Astrocyte (in vitro differentiated cells and primary cell): ENCODE results near the gene ACTL7A. TPM values are rescaled to one million over a fixed set of nuclear protein-coding genes. Genes with fewer than 3 reads are reported as not detected.

Source experiments
- DNase-seq: peaks from one replicate; pipeline ENCODE4 v3.0.0-alpha.2; 2010; ENCODE audit warnings: low read depth
- FAIRE-seq: peaks from 2 replicates; lab custom pipeline; 2011; peaks lifted over from hg19 to GRCh38; lab: Jason Lieb, UNC
- H2AFZ ChIP-seq: 2 replicates; pipeline ENCODE4 v1.6.0; 2012; ENCODE audit warnings: low read depth, low read length, inconsistent platforms
- H3K27ac ChIP-seq: 2 replicates; pipeline ENCODE4 v1.5.1; 2011; ENCODE audit warnings: low read depth, low read length, inconsistent platforms
- H3K27me3 ChIP-seq: 2 replicates; pipeline ENCODE4 v1.6.0; 2011; ENCODE audit warnings: low read length, inconsistent platforms; ENCODE audit not compliant: insufficient read depth
- H3K36me3 ChIP-seq: 2 replicates; pipeline ENCODE4 v1.5.1; 2011; ENCODE audit warnings: low read length, inconsistent platforms; ENCODE audit not compliant: insufficient read depth
- H3K4me1 ChIP-seq: 2 replicates; pipeline ENCODE4 v1.5.1; 2011; ENCODE audit warnings: low read length, inconsistent platforms; ENCODE audit not compliant: insufficient read depth
- H3K4me2 ChIP-seq: 2 replicates; pipeline ENCODE4 v1.6.0; 2012; ENCODE audit warnings: low read length, inconsistent platforms
- H3K4me3 ChIP-seq: 2 replicates; pipeline ENCODE4 v1.5.1; 2011; ENCODE audit warnings: low read depth, mild to moderate bottlenecking, low read length, inconsistent platforms; ENCODE audit not compliant: insufficient read depth
- H3K79me2 ChIP-seq: 2 replicates; pipeline ENCODE4 v1.6.0; 2012; ENCODE audit warnings: mild to moderate bottlenecking, low read length, inconsistent platforms; ENCODE audit not compliant: insufficient read depth
- H3K9ac ChIP-seq: 2 replicates; pipeline ENCODE4 v1.6.0; 2012; ENCODE audit warnings: mild to moderate bottlenecking, low read length, inconsistent platforms
- H3K9me3 ChIP-seq: 2 replicates; pipeline ENCODE4 v1.5.1; 2012; ENCODE audit warnings: low read depth, mild to moderate bottlenecking, low read length, inconsistent platforms; ENCODE audit not compliant: insufficient read depth
- H4K20me1 ChIP-seq: 2 replicates; pipeline ENCODE4 v1.6.0; 2012; ENCODE audit warnings: low read length, inconsistent platforms; ENCODE audit not compliant: insufficient read depth
- H3K27ac Mint-ChIP-seq: one replicate; pipeline ENCODE4 v1.8.0; 2021; ENCODE audit warnings: mild to moderate bottlenecking, mixed read lengths; ENCODE audit not compliant: unreplicated experiment
- H3K27me3 Mint-ChIP-seq: one replicate; pipeline ENCODE4 v1.8.0; 2021; ENCODE audit warnings: low read depth, mixed read lengths; ENCODE audit not compliant: unreplicated experiment
- H3K36me3 Mint-ChIP-seq: one replicate; pipeline ENCODE4 v1.8.0; 2021; ENCODE audit warnings: low read depth, mixed read lengths; ENCODE audit not compliant: unreplicated experiment
- H3K4me1 Mint-ChIP-seq: one replicate; pipeline ENCODE4 v1.8.0; 2021; ENCODE audit warnings: low read depth, mixed read lengths; ENCODE audit not compliant: unreplicated experiment
- H3K4me3 Mint-ChIP-seq: one replicate; pipeline ENCODE4 v1.8.0; 2021; ENCODE audit warnings: mild to moderate bottlenecking, moderate library complexity, mixed read lengths; ENCODE audit not compliant: unreplicated experiment
- H3K9me3 Mint-ChIP-seq: one replicate; pipeline ENCODE4 v1.8.0; 2021; ENCODE audit warnings: mild to moderate bottlenecking, mixed read lengths; ENCODE audit not compliant: unreplicated experiment
- CTCF ChIP-seq: IDR thresholded peaks from 2 replicates; pipeline ENCODE4 v1.5.1; 2011; ENCODE audit warnings: low read depth, mild to moderate bottlenecking, inconsistent platforms, low read length, moderate library complexity; ENCODE audit not compliant: insufficient read depth
- EZH2 ChIP-seq: IDR thresholded peaks from 2 replicates; pipeline ENCODE4 v1.6.1; 2012; ENCODE audit warnings: mild to moderate bottlenecking, low read length, inconsistent platforms; ENCODE audit not compliant: insufficient read depth
- total RNA-seq: library from RNA; stranded (reverse); gene quantifications from 2 replicates; pipeline ENCODE4 v1.2.1, GENCODE V29; 2021

The ACTL7A gene
- total RNA-seq, 1 donor from 2014 or later, result not detected

GRCh38 chr9:108851138-108851537, 10.9 kb upstream of the ACTL7A start:
- H3K27ac Mint-ChIP-seq, result no peak overlapping the region
- H3K27me3 Mint-ChIP-seq, result peaks cover 4% of the 10 kb centered on the region
- FAIRE-seq (no peak), DNase-seq (no peak)
- no peak overlapping the region for H3K27ac ChIP-seq
- H2AFZ ChIP-seq, result no peak overlapping the region
- H3K36me3 ChIP-seq, result no peaks in the 10 kb centered on the region
- no peak overlapping the region for H3K9ac ChIP-seq
- H4K20me1 ChIP-seq, result no peaks in the 10 kb centered on the region
- H3K9me3 ChIP-seq, result no peaks in the 10 kb centered on the region
- no peak overlapping the region for H3K4me3 ChIP-seq
- H3K9me3 Mint-ChIP-seq, result no peaks in the 10 kb centered on the region
- TF ChIP-seq EZH2 (no peak), CTCF (no peak)
- H3K36me3 Mint-ChIP-seq, result no peaks in the 10 kb centered on the region
- no peaks in the 10 kb centered on the region for H3K4me1 ChIP-seq
- H3K79me2 ChIP-seq, result no peaks in the 10 kb centered on the region
- H3K4me3 Mint-ChIP-seq, result no peak overlapping the region
- peaks cover 6% of the 10 kb centered on the region for H3K27me3 ChIP-seq
- peaks cover 6% of the 10 kb centered on the region for H3K4me1 Mint-ChIP-seq
- no peak overlapping the region for H3K4me2 ChIP-seq

- Histone ChIP-seq H3K36me3 (no peaks in the 10 kb centered on the region), H3K79me2 (no peaks in the 10 kb centered on the region), H4K20me1 (no peaks in the 10 kb centered on the region), H3K4me2 (no peak overlapping the region), H3K27me3 (peaks cover 6% of the 10 kb centered on the region), H3K4me3 (no peak overlapping the region), H3K9me3 (no peaks in the 10 kb centered on the region), H2AFZ (no peak overlapping the region), H3K9ac (no peak overlapping the region), H3K27ac (no peak overlapping the region), H3K4me1 (no peaks in the 10 kb centered on the region)
- Mint-ChIP-seq H3K4me1 (peaks cover 6% of the 10 kb centered on the region), H3K4me3 (no peak overlapping the region), H3K9me3 (no peaks in the 10 kb centered on the region), H3K36me3 (no peaks in the 10 kb centered on the region), H3K27me3 (peaks cover 10% of the 10 kb centered on the region), H3K27ac (no peak overlapping the region)
- no peak for DNase-seq
- no peak for TF ChIP-seq CTCF
- TF ChIP-seq EZH2, result no peak
- no peak for FAIRE-seq
Observed at GRCh38 chr9:108852079-108852478, 10.0 kb upstream of the ACTL7A start.

- Histone ChIP-seq H3K36me3 (no peaks in the 10 kb centered on the region), H3K4me3 (no peak overlapping the region), H3K9ac (no peak overlapping the region), H3K79me2 (no peaks in the 10 kb centered on the region), H3K27ac (no peak overlapping the region), H3K4me2 (no peak overlapping the region), H2AFZ (no peak overlapping the region), H3K27me3 (peaks cover 6% of the 10 kb centered on the region), H3K4me1 (no peaks in the 10 kb centered on the region), H3K9me3 (no peaks in the 10 kb centered on the region), H4K20me1 (no peaks in the 10 kb centered on the region)
- H3K4me3 Mint-ChIP-seq, result no peak overlapping the region
- TF ChIP-seq CTCF (no peak), EZH2 (no peak)
- H3K27me3 Mint-ChIP-seq, result peaks cover 14% of the 10 kb centered on the region
- H3K36me3 Mint-ChIP-seq, result no peaks in the 10 kb centered on the region
- no peak overlapping the region for H3K27ac Mint-ChIP-seq
- peaks cover 6% of the 10 kb centered on the region for H3K4me1 Mint-ChIP-seq
- no peak for FAIRE-seq
- no peak for DNase-seq
- H3K9me3 Mint-ChIP-seq, result no peaks in the 10 kb centered on the region
Observed at GRCh38 chr9:108854094-108854493, 8.0 kb upstream of the ACTL7A start.
